ENCODE data around the gene KRTAP2-3. TPM values are rescaled to one million over a fixed set of nuclear protein-coding genes. Genes with fewer than 3 reads are reported as not detected.
"Not testable (repeated sequence)": the region's sequence is repeated elsewhere in the genome, so short reads cannot be mapped to it uniquely, and the experiment has no call there.

The KRTAP2-3 gene
- total and polyA plus RNA-seq, 10 donors, result not detected

DNA sequence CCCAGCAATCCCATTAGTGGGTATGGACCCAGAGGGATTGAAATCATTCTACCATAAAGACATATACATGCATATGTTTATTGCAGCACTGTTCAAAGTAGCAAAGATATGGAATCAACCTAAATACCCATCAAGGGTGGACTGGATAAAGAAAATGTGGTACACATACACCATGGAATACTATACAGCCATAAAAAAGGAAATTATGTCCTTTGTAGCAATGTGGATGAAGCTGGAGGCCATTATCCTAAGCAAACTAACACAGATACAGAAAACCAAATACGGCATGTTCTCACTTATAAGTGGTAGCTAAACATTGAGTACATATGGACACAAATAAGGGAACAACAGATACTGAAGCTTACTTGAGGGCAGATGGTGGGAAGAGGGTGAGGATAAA is 2.4 kb downstream of the KRTAP2-3 start:
- H3K4me3 ChIP-seq, result no peak overlapping the region
- intact Hi-C loops (cut with DNase I; ENCODE audit: low total_unique reads), result no loop called here
- H3K27ac ChIP-seq, result no peak overlapping the region
- TF ChIP-seq, protein P1, sequence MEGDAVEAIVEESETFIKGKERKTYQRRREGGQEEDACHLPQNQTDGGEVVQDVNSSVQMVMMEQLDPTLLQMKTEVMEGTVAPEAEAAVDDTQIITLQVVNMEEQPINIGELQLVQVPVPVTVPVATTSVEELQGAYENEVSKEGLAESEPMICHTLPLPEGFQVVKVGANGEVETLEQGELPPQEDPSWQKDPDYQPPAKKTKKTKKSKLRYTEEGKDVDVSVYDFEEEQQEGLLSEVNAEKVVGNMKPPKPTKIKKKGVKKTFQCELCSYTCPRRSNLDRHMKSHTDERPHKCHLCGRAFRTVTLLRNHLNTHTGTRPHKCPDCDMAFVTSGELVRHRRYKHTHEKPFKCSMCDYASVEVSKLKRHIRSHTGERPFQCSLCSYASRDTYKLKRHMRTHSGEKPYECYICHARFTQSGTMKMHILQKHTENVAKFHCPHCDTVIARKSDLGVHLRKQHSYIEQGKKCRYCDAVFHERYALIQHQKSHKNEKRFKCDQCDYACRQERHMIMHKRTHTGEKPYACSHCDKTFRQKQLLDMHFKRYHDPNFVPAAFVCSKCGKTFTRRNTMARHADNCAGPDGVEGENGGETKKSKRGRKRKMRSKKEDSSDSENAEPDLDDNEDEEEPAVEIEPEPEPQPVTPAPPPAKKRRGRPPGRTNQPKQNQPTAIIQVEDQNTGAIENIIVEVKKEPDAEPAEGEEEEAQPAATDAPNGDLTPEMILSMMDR (IDR thresholded peaks at IDR 0.05 in 8 of 11, conservative IDR thresholded peaks at IDR 0.05 in 3 of 11), result no peak
- TF ChIP-seq POLR2A (IDR thresholded peaks at IDR 0.05) (no peak), POLR2AphosphoS5 (IDR thresholded peaks at IDR 0.05) (no peak)
- H3K36me3 ChIP-seq, result no peaks in the 10 kb centered on the region
- no peaks in the 10 kb centered on the region for H3K4me1 ChIP-seq
- H3K27me3 ChIP-seq (replicated peaks in 1 of 7), result peaks cover 0 to 56% (median 7%) of the 10 kb centered on the region in 7 donors
- DNase-seq, result no peak
- 90 to 100% (median 95%) methylated on average over 1 of the region's 1 CpG for WGBS, 5 donors
- peaks cover 0 to 10% (median 3%) of the 10 kb centered on the region in 8 donors for H3K9me3 ChIP-seq

DNA sequence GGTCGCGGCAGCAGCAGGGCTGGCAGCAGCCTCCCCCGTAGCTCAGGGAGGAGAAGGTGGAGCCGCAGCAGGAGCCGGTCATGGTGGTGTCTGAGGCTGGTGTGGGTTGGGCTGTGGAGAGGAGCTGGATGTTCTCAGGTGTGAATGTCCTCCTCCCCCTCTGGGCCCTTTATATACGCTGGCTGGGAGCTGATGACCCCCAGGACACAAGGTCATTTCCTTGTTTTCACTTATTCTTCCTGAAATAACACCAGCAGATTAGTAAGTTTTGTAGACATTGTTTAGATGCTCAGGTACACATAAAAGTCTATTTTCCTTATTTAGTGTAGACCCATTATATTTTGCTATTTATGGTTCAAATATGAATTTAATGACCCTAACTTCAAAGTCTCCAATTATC is 4.8 kb downstream of the KRTAP2-3 start, which contains the start of gene KRTAP2-2:
Gene KRTAP2-2, minus strand, starts transcription at position 101 of the 400 bp plus-strand sequence. Its CDS starts 19 bp downstream, at position 82.
- H3K27ac ChIP-seq; intact Hi-C loops (cut with DNase I; ENCODE audit: low total_unique reads); DNase-seq; H3K36me3 ChIP-seq; H3K4me3 ChIP-seq; H3K4me1 ChIP-seq; H3K9me3 ChIP-seq: not testable (repeated sequence)
- H3K27me3 ChIP-seq (replicated peaks in 1 of 7), result peaks cover 0 to 45% (median 4%) of the 10 kb centered on the region in 7 donors
- 27 to 75% (median 54%) methylated on average over 1 of the region's 6 CpGs for WGBS, 5 donors

DNA sequence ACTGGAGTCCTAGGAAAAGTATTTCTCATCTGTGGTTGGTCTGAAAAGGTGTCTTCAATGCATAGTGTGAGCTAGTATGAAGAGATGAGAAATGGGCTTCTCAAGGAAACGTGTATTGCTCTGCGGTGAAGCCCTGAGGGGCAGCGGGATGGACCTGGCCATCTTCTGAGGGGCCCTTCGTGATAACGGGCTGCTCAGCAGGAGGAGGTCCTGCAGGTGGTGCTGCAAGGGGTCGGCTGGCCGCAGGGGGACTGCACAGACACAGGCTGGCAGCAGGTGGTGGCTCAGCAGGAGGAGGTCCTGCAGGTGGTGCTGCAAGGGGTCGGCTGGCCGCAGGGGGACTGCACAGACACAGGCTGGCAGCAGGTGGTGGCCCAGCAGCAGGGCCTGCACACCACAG is 5.4 kb downstream of the KRTAP2-3 start:
- WGBS, 5 donors, result 74 to 82% (median 79%) methylated on average over 7 to 9 of the region's 9 CpGs
- H3K27me3 ChIP-seq (replicated peaks in 1 of 7), result peaks cover 0 to 46% (median 0%) of the 10 kb centered on the region in 7 donors
- intact Hi-C loops (cut with DNase I; ENCODE audit: low total_unique reads); H3K4me1 ChIP-seq; H3K36me3 ChIP-seq; DNase-seq; H3K9me3 ChIP-seq; H3K27ac ChIP-seq; H3K4me3 ChIP-seq: not testable (repeated sequence)

DNA sequence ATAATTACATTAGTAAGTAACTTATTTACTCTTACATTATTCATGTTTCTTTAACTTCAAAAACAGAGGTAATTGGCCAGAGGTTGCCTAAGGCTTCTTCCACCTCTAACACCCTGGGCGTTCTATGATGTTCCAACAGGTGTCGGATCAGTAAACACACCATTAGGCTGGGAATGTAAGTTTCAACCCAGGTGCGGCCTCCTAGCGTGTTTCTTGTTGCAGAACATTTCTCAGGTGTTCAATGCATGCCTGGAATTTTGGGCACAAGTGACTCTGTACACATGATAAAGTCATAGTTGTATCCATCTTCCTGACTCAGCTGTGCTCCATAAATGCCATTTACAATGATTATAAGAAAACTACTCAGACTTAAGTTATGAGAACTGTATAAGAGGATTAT is 5.9 kb downstream of the KRTAP2-3 start:
- Histone ChIP-seq H3K9me3 (peaks cover 0 to 10% (median 3%) of the 10 kb centered on the region in 8 donors), H3K27ac (no peak overlapping the region), H3K4me3 (no peak overlapping the region), H3K27me3 (replicated peaks in 1 of 7) (peaks cover 0 to 41% (median 2%) of the 10 kb centered on the region in 7 donors), H3K36me3 (no peaks in the 10 kb centered on the region), H3K4me1 (no peaks in the 10 kb centered on the region)
- DNase-seq, result no peak
- TF ChIP-seq, protein P1 (IDR thresholded peaks at IDR 0.05 in 8 of 11, conservative IDR thresholded peaks at IDR 0.05 in 3 of 11), result no peak
- WGBS, 5 donors, result 89 to 93% (median 91%) methylated on average over 4 of the region's 4 CpGs
- intact Hi-C loops (cut with DNase I; ENCODE audit: low total_unique reads), result no loop called here

DNA sequence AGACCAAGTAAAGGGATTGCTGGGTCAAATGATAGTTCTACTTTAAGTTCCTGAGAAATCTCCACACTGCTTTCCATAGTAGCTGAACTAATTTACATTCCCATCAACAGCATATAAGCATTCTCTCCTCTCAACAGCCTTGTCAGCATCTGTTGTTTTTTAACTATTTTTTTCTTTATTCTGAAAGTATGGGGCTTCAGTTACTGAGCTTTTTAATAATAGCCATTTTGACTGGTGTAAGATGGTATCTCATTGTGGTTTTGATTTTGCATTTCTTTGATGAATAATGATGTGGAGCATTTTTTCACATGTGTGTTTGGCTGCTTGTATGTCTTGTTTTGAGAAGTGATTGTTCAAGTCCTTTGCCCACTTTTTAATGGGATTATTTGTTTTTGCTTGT is 7.3 kb downstream of the KRTAP2-3 start:
- H3K9me3 ChIP-seq, result peaks cover 0 to 5% (median 2%) of the 10 kb centered on the region in 8 donors
- DNase-seq, result no peak
- no peak for TF ChIP-seq POLR2A (IDR thresholded peaks at IDR 0.05)
- TF ChIP-seq, protein P1 (IDR thresholded peaks at IDR 0.05 in 8 of 11, conservative IDR thresholded peaks at IDR 0.05 in 3 of 11), result no peak
- TF ChIP-seq POLR2AphosphoS5 (IDR thresholded peaks at IDR 0.05), result no peak
- H3K4me1 ChIP-seq, result no peaks in the 10 kb centered on the region
- no peaks in the 10 kb centered on the region for H3K36me3 ChIP-seq
- intact Hi-C loops (cut with DNase I; ENCODE audit: low total_unique reads), result no loop called here
- peaks cover 0 to 39% (median 9%) of the 10 kb centered on the region in 7 donors for H3K27me3 ChIP-seq (replicated peaks in 1 of 7)
- H3K27ac ChIP-seq, result no peak overlapping the region
- no peak overlapping the region for H3K4me3 ChIP-seq

All from spleen (tissue), 11 donors.